GM18873 (cell line): ENCODE measurements around the gene ARIH1.
"Not testable (repeated sequence)": the region's sequence is repeated elsewhere in the genome, so short reads cannot be mapped to it uniquely, and the experiment has no call there.

Source experiments
- ATAC-seq: cut with Tn5 transposase; IDR thresholded peaks from one replicate; pipeline ENCODE4 v1.9.1; 2021; ENCODE audit warnings: mild to moderate bottlenecking, moderate library complexity, moderate number of reproducible peaks; ENCODE audit not compliant: unreplicated experiment, low FRiP score

Gene ARIH1

GRCh38 chr15:72592097-72592496 is 118.0 kb downstream of the ARIH1 start:
- no peak for ATAC-seq

DNA sequence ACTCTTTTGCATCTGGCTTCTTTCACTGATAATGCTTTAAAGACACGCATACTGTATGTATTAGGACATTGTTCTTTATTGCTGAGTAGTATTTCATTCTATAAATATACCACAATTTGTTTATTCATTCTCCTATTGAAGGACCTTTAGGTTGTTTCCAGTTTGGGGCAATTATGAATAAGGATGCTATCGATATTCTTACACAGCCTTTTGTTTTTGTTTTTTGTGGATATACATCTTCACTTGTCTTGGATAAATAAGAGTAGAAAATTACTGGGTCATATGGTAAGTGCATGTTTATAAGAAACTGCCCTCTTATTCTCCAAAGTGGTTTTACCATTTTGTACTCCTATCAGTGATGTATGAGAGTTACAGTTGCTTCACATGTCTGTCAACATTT is 118.5 kb downstream of the ARIH1 start:
- ATAC-seq, result no peak

- ATAC-seq, result no peak
Observed at GRCh38 chr15:72593838-72594237, 119.7 kb downstream of the ARIH1 start.

DNA sequence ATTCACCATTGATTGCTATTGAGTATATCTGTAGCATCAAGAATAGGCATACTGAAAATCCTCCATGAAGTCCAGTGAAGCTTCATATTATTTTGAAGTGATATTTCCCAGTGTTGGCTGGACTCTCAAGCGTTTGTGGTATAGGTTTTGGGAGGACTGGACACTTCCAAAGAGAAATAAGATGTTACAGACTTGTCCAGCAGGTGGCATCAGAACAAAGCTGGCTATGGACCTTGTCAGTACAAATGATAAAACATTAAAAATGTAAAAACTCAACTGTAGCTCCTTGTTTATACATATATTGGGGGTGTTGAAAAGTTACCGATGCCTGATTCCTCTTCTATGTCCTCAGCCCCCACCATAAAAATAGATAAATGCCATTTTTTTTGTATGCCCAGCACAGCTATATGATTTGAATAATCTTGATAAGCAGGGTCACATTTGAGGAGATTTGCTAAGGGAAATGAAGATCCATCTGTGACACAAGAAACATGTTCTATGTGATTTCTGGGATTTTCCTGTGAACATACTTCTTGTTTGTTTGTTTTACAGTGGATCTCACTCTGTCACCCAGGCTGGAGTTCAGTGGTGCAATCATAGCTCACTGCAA is 125.8 kb downstream of the ARIH1 start:
- no peak for ATAC-seq

DNA sequence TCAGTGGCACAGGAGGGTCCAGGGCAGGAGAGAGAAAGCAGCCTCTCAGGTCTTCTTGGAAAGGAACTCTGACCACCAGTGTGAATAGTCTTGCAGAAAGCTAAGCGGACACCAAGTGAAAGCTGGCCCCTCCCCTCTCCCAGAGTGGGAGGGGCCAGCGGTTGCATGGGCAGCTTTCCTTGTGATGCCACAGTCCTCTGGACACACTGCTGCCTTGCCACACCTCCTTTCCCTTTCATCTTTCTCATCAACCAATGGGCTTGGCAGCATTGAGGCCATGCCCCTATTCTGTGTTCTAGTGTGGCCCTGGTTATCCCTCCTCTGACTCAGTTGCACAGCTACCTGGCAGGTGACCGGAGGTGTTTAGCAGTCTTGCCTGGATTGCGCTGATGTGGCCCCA is 130.7 kb downstream of the ARIH1 start:
- no peak for ATAC-seq

DNA sequence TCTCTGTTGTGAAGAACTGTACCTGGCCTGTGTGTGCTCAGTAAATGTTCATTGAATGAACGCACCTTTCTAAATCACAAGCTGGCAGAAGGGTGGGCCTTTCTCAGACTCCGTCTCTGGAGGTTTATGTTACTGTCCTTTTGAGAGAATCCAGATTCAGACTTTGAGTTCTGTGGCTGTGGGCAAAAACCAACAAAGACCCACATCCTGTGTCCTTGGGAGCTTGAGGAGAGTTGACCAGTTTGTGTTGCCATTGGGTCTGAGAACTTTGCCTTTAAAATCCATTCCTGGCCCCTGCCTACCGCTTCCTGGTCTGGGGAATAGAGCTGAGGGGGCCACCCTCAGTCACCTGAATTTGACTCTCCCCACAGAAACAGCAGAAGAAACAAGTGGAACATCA is 134.0 kb downstream of the ARIH1 start:
- ATAC-seq, result not testable (repeated sequence)

DNA sequence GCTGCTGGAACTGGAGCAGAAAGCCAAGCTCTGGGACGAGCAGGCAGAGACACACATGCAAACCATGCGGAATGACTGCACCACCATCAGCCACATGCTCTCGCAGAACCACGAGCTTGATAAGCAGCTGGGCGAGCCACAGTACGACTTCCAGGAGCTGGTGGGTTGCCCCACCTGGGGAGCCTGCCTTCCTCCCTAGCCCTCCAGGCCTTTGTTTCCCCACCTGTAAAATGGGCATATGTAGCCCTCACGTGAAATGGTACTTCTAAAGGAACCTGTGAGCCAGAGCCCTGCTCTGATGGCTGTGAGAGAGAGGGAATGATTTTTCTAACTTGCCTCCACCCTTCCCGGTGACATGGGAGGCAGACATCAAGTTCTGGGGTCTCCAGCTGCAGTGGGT is 135.7 kb downstream of the ARIH1 start:
- no peak for ATAC-seq

- not testable (repeated sequence) for ATAC-seq
Observed at GRCh38 chr15:72612324-72612723, 138.2 kb downstream of the ARIH1 start.

DNA sequence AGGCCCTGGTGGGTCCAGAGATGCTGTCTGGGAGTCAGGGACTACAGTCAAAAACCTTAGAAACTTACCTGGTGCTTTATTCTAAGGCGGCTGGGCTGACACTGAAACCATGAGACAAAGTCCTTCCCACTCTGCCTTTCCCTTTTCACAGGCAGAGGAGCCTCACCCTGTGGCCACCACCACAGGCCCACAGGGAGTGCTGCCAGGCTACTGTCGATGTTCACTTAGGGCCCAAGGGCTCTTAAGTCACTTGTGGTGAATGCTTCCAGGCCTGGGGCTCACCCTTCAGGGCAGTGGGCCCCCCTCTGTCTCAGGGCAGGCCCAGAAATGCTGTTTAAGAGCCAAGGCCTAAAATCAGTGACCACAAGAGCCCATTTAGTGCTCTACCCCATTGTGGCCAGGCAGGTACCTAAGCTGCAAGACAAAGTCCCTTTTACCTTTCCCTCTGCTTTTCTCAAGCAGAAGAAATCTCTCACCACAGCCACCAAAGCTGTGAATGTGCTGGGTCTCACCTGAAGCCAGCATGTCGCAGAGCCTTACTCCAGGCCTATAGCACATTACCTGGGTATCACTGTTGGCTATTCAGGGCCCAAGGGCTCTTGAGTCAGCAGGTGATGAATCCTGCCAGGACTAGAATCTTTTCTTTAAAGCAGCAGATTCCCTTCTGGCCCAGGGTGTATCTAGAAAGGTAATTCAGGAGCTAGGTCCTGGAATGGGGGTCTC is 140.8 kb downstream of the ARIH1 start:
- no peak for ATAC-seq

- not testable (repeated sequence) for ATAC-seq
Observed at GRCh38 chr15:72615533-72616233, 141.6 kb downstream of the ARIH1 start.

DNA sequence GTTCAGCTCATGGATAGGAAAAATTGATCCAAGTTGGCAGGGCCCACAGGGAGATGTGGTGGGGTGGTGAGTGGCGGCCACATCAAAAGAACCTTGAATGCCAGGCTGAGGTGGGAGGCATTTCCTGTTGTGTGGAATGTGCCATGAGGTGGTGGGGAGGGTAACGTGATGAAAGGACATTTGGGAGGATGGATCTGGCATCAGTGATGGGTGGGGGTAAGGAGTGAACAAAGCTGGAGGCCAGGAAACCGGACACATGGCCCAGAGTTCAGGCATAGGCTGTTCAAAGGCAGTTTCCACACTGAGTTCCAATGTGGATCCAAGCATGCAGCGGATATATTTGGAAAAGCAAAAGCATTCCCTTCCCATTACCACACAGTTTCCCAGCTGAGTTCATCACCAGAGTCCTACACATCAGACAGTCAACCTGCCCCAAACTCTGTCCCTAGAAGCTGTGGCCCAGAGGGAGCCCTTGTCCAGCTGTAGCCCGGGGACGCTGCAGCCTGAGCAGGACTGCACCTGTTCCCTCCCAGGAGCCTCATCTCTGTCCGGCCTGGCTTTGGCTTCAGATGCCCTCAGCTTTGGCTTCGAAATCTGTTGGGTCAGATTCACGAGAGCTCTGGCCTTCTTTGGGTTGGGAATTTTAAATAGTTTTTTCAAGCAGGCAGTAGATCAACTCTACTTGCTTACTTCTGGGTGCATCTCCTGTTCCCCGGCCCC is 142.5 kb downstream of the ARIH1 start:
- no peak for ATAC-seq

GRCh38 chr15:72623854-72624253 is 149.7 kb downstream of the ARIH1 start:
- not testable (repeated sequence) for ATAC-seq

- not testable (repeated sequence) for ATAC-seq
Observed at GRCh38 chr15:72626153-72626552, 152.0 kb downstream of the ARIH1 start.

- not testable (repeated sequence) for ATAC-seq
Observed at GRCh38 chr15:72628249-72629067, 154.3 kb downstream of the ARIH1 start.

GRCh38 chr15:72629068-72629570 is 155.0 kb downstream of the ARIH1 start:
- not testable (repeated sequence) for ATAC-seq

- not testable (repeated sequence) for ATAC-seq
Observed at GRCh38 chr15:72636519-72637282, 162.6 kb downstream of the ARIH1 start.

DNA sequence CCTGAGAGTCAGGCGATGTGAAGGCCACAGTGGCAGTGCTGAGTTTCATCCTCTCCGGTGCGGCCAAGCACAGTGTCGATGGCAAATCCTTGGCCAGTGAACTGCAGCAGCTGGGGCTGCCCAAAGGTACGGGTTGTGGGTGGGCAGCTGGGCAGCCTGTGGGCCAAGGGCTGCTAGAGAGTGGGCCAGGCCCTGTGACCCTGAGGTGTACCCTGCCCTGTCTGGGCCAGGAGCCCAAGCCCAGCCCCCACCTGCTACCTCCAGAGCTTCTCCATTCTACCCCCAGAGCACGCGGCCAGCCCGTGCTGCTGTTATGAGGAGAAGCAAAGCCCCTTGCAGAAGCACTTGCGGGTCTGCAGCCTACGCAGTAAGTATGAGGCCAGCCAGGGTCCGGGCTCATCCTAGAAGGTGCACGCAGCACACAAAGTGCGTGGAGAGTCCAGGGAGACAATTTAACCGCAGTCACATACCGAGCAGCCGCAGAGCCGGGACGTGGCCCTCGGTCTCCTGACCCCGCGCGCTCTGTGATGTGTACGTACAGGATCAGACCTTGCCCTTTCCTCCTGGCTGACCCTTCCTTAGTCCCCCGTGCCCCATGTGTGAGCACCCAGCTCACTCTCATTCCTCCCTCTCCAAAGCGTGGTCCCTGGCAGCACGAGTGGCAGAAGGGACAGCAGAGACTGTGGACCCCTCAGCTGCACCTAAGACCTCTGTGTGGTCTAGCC is 165.8 kb downstream of the ARIH1 start:
- ATAC-seq, result not testable (repeated sequence)

DNA sequence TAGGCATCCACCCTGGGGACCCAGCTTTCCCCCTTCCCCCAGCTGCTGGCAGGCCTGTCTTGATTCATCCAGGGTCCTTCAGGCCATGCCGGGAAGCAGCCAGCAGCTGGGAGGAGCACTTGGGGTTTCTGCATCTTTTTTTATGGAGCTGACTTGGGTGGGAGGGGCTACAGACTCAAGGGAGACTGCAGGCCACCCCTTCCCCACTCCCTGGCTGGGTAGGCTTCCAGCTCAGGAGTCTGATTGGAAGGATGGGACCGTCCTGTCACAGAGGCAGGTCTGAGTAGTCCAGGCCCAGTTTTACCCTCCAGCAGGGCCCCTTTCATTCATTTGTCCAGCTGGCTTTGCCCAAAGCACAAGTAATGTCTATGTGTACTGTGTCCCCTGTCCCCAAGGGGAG is 168.1 kb downstream of the ARIH1 start:
- ATAC-seq, result not testable (repeated sequence)
